IMR-90 (cell line): ENCODE data around the gene SLC9A7. TPM values are rescaled to one million over a fixed set of nuclear protein-coding genes. Genes with fewer than 3 reads are reported as not detected.

Experiments used
- ATAC-seq: fragments of 200-7000 bp; cut with Tn5 transposase; 2 replicates; pipeline ENCODE4 v1.9.1; 2020; ENCODE audit warnings: low read depth, mild to moderate bottlenecking, moderate library complexity
- BruUV-seq: library from RNA; stranded (reverse); fragments of 400-500 nt; replicated peaks from 2 replicates; lab custom pipeline; 2021; lab: Mats Ljungman, UMichigan
- CTCF ChIA-PET: fragments of 300-600 bp; formaldehyde crosslinking; extraction: SDS; loops from one replicate; lab custom pipeline; 2021; ENCODE audit warnings: antibody characterized with exemption; lab: Yijun Ruan, JAX
- POLR2A ChIA-PET: fragments of 300-600 bp; sonication (Branson Sonifier 250); formaldehyde crosslinking; loops from one replicate; lab custom pipeline; 2022; ENCODE audit warnings: antibody characterized with exemption; ENCODE audit not compliant: unreplicated experiment; lab: Charles Lee
- DNase-seq: peaks from one replicate; pipeline ENCODE4 v3.0.0; 2013
- H2AFZ ChIP-seq: replicated peaks from 2 replicates; pipeline ENCODE3; 2013; ENCODE audit warnings: low read length, mild to moderate bottlenecking; ENCODE audit not compliant: poor library complexity
- H2AK5ac ChIP-seq: 2 replicates; pipeline ENCODE4 v1.6.1; 2013; ENCODE audit warnings: low read depth, low read length, inconsistent platforms
- H2AK9ac ChIP-seq: replicated peaks from 2 replicates; pipeline ENCODE3; 2013; ENCODE audit warnings: mild to moderate bottlenecking, low read depth, low read length, moderate library complexity; ENCODE audit not compliant: poor library complexity
- H2BK120ac ChIP-seq: 2 replicates; pipeline ENCODE4 v1.6.1; 2013; ENCODE audit warnings: low read depth, low read length, inconsistent platforms
- H2BK15ac ChIP-seq: 3 replicates; pipeline ENCODE4 v1.6.1; 2013; ENCODE audit warnings: low read depth, low read length, inconsistent platforms
- H2BK20ac ChIP-seq: 2 replicates; pipeline ENCODE4 v1.6.1; 2013; ENCODE audit warnings: low read depth, mild to moderate bottlenecking, inconsistent platforms, low read length, moderate library complexity
- H2BK5ac ChIP-seq: 2 replicates; pipeline ENCODE4 v1.6.1; 2013; ENCODE audit warnings: mild to moderate bottlenecking, low read depth, low read length, inconsistent platforms; ENCODE audit not compliant: poor library complexity, severe bottlenecking
- H3K14ac ChIP-seq: replicated peaks from 2 replicates; pipeline ENCODE4 v1.6.1; 2013; ENCODE audit warnings: low read depth, low read length, inconsistent platforms
- H3K18ac ChIP-seq: 2 replicates; pipeline ENCODE4 v1.6.1; 2013; ENCODE audit warnings: low read depth, low read length, control low read depth
- H3K23ac ChIP-seq: 2 replicates; pipeline ENCODE4 v1.6.1; 2013; ENCODE audit warnings: low read depth, low read length, inconsistent platforms
- H3K27ac ChIP-seq: 2 replicates; pipeline ENCODE4 v1.5.1; 2013; ENCODE audit warnings: mild to moderate bottlenecking, control low read depth, low read length; ENCODE audit not compliant: insufficient read depth
- H3K27me3 ChIP-seq: 2 replicates; pipeline ENCODE4 v1.6.1; 2013; ENCODE audit warnings: low read length; ENCODE audit not compliant: control insufficient read depth, insufficient read depth
- H3K36me3 ChIP-seq: 2 replicates; pipeline ENCODE4 v1.6.1; 2013; ENCODE audit warnings: low read length, mixed read lengths; ENCODE audit not compliant: control insufficient read depth, insufficient read depth
- H3K4ac ChIP-seq: 2 replicates; pipeline ENCODE4 v1.6.1; 2013; ENCODE audit warnings: low read depth, low read length, inconsistent platforms
- H3K4me1 ChIP-seq: 2 replicates; pipeline ENCODE4 v1.6.1; 2013; ENCODE audit warnings: low read length, mixed read lengths; ENCODE audit not compliant: control insufficient read depth, insufficient read depth
- H3K4me2 ChIP-seq: 2 replicates; pipeline ENCODE4 v1.6.1; 2013; ENCODE audit warnings: low read depth, mild to moderate bottlenecking, control low read depth, low read length, moderate library complexity
- H3K4me3 ChIP-seq: 2 replicates; pipeline ENCODE4 v1.5.1; 2013; ENCODE audit warnings: low read depth, mild to moderate bottlenecking, control low read depth, low read length, moderate library complexity; ENCODE audit not compliant: insufficient read depth
- H3K56ac ChIP-seq: 2 replicates; pipeline ENCODE4 v1.6.1; 2013; ENCODE audit warnings: low read length, inconsistent platforms; ENCODE audit not compliant: insufficient read depth; ENCODE audit errors: extremely low read depth
- H3K79me1 ChIP-seq, 2 experiments: 2 replicates each; pipeline ENCODE4 v1.6.1; 2013; ENCODE audit warnings: low read length in 2 of 2, inconsistent platforms in 1 of 2, low read depth in 1 of 2
- H3K9ac ChIP-seq: 2 replicates; pipeline ENCODE4 v1.6.1; 2013; ENCODE audit warnings: low read depth, low read length, control low read depth
- H3K9me1 ChIP-seq: 2 replicates; pipeline ENCODE4 v1.6.1; 2013; ENCODE audit warnings: low read length, inconsistent platforms; ENCODE audit not compliant: insufficient read depth
- H3K9me3 ChIP-seq: 2 replicates; pipeline ENCODE4 v1.6.1; 2013; ENCODE audit warnings: low read length; ENCODE audit not compliant: control insufficient read depth, insufficient read depth
- H4K20me1 ChIP-seq: 2 replicates; pipeline ENCODE4 v1.6.1; 2013; ENCODE audit warnings: low read length, inconsistent platforms; ENCODE audit not compliant: insufficient read depth
- H4K5ac ChIP-seq: 2 replicates; pipeline ENCODE4 v1.6.1; 2013; ENCODE audit warnings: mild to moderate bottlenecking, low read depth, low read length, control low read depth
- H4K8ac ChIP-seq, 2 experiments: 2 replicates each; pipeline ENCODE4 v1.6.1; 2013; ENCODE audit warnings: low read depth in 2 of 2, low read length in 2 of 2, control low read depth in 1 of 2, inconsistent platforms in 1 of 2
- H4K91ac ChIP-seq: 2 replicates; pipeline ENCODE4 v1.6.1; 2013; ENCODE audit warnings: low read depth, low read length, inconsistent platforms; ENCODE audit not compliant: insufficient read depth
- BHLHE40 ChIP-seq: fragments of 150-350 bp; IDR thresholded peaks from 2 replicates; pipeline ENCODE4 v1.6.1; 2016; ENCODE audit warnings: mild to moderate bottlenecking, low read depth, low read length
- CTCF ChIP-seq: conservative IDR thresholded peaks from 2 replicates; pipeline ENCODE4 v1.5.1; 2012; ENCODE audit warnings: mild to moderate bottlenecking, low read depth, low read length, improper control_type of control experiment
- MAZ ChIP-seq: IDR thresholded peaks from 2 replicates; pipeline ENCODE4 v1.6.1; 2012; ENCODE audit warnings: low read depth, mild to moderate bottlenecking, low read length, improper control_type of control experiment, moderate library complexity, borderline replicate concordance
- NFE2L2 ChIP-seq: fragments of 150-350 bp; IDR thresholded peaks from 2 replicates; pipeline ENCODE4 v1.6.1; 2016; ENCODE audit warnings: low read depth, mild to moderate bottlenecking, low read length
- SMC3 ChIP-seq: fragments of 150-350 bp; IDR thresholded peaks from 2 replicates; pipeline ENCODE4 v1.6.1; 2016; ENCODE audit warnings: low read depth, mild to moderate bottlenecking, antibody characterized with exemption, low read length, moderate library complexity
- dilution Hi-C: fragments of 300-500 bp; cut with HindIII; formaldehyde crosslinking; loops from one replicate; pipeline ENCODE4 v1.14.3; 2018; ENCODE audit warnings: low sequenced_read_pairs; ENCODE audit not compliant: unreplicated experiment
- in situ Hi-C: fragments of 300-500 bp; cut with MboI; formaldehyde crosslinking; loops from 3 replicates; pipeline ENCODE4 v1.14.3; 2019; ENCODE audit warnings: low sequenced_read_pairs, inconsistent platforms, mixed read lengths
- intact Hi-C: fragments of 100-400 bp; cut with micrococcal nuclease; formaldehyde crosslinking; loops from 2 replicates; pipeline ENCODE4 v1.10.0; 2022
- polyA plus RNA-seq, 3 experiments: library from polyadenylated mRNA; depleted of rRNA; stranded (reverse); fragments of >200 nt; gene quantifications; 2 replicates each; pipeline ENCODE4 v1.2.3, GENCODE V29; 2012; ENCODE audit warnings: low replicate concordance in 1 of 3
- total RNA-seq: library from RNA; depleted of rRNA; stranded (reverse); fragments of >200 nt; gene quantifications from 2 replicates; pipeline ENCODE4 v1.2.3, GENCODE V29; 2012

SLC9A7 gene
- total and polyA plus RNA-seq, 2 of the 4 experiments (the other 2 are of a cell fraction): 14.4 to 76.4 TPM

- Histone ChIP-seq H3K9me3 (no peaks in the 10 kb centered on the region), H3K79me1 (no peaks in the 10 kb centered on the region), H4K8ac (no peak overlapping the region), H3K4ac (no peak overlapping the region), H4K5ac (no peak overlapping the region), H3K4me2 (no peak overlapping the region), H3K9me1 (no peaks in the 10 kb centered on the region), H3K36me3 (peaks cover 2% of the 10 kb centered on the region), H3K27me3 (no peaks in the 10 kb centered on the region), H3K14ac (no peak overlapping the region), H2AK9ac (no peak overlapping the region), H3K4me1 (no peaks in the 10 kb centered on the region), H3K18ac (no peak overlapping the region), H3K27ac (no peak overlapping the region), H3K56ac (no peak overlapping the region), H4K20me1 (no peaks in the 10 kb centered on the region), H3K23ac (no peak overlapping the region), H2AK5ac (no peak overlapping the region), H2BK5ac (no peak overlapping the region), H3K9ac (no peak overlapping the region), H2BK20ac (no peak overlapping the region), H2BK120ac (no peak overlapping the region), H2AFZ (no peak overlapping the region), H3K4me3 (no peak overlapping the region), H4K91ac (no peak overlapping the region), H2BK15ac (no peak overlapping the region)
- CTCF ChIA-PET: no interaction called here
- POLR2A ChIA-PET: no interaction called here
- TF ChIP-seq SMC3: no peak
- TF ChIP-seq CTCF: no peak
- TF ChIP-seq BHLHE40: no peak
- no peak for TF ChIP-seq MAZ
- no peak for TF ChIP-seq NFE2L2
- BruUV-seq: no TSS peak
- in situ Hi-C loops: no loop called here
- intact Hi-C loops: no loop called here
- no peak for DNase-seq
- ATAC-seq: no peak
- dilution Hi-C loops: no loop called here
These were observed 141.0 kb downstream of the SLC9A7 start for GRCh38 chrX:46617906-46618305.
